ENCODE measurements around the gene KRTAP4-5. TPM values are rescaled to one million over a fixed set of nuclear protein-coding genes. Genes with fewer than 3 reads are reported as not detected.
"Not testable (repeated sequence)": the region's sequence is repeated elsewhere in the genome, so short reads cannot be mapped to it uniquely, and the experiment has no call there.

Gene KRTAP4-5
- total RNA-seq, 2 experiments from 2014 or later: not detected

GRCh38 chr17:41140360-41141131, 9.1 kb downstream of the KRTAP4-5 start, which contains the start of gene KRTAP4-6:
KRTAP4-6 (minus strand) TSS chr17:41140544; CDS start chr17:41140487, 57 bp downstream.
- H3K27ac Mint-ChIP-seq: no peak within 1 kb of the TSS
- H3K4me1 Mint-ChIP-seq (ENCODE audit: low read depth): no peaks in the 10 kb centered on the region
- CTCF ChIA-PET: no interaction called here
- H3K9me3 Mint-ChIP-seq: peaks cover 23% of the 10 kb centered on the region
- DNase-seq: no peak
- no peak within 1 kb of the TSS for H3K4me3 Mint-ChIP-seq
- no peaks in the 10 kb centered on the region for H3K36me3 Mint-ChIP-seq (ENCODE audit: low read depth)
- intact Hi-C loops (cut with micrococcal nuclease): no loop called here
- H3K27me3 Mint-ChIP-seq (ENCODE audit: low read depth): no peaks in the 10 kb centered on the region

GRCh38 chr17:41139865-41140264, 9.8 kb downstream of the KRTAP4-5 start:
- peaks cover 23% of the 10 kb centered on the region for H3K9me3 Mint-ChIP-seq
- intact Hi-C loops (cut with micrococcal nuclease); H3K36me3 Mint-ChIP-seq (ENCODE audit: low read depth); H3K27ac Mint-ChIP-seq; H3K4me3 Mint-ChIP-seq; H3K4me1 Mint-ChIP-seq (ENCODE audit: low read depth); DNase-seq; CTCF ChIA-PET; H3K27me3 Mint-ChIP-seq (ENCODE audit: low read depth): not testable (repeated sequence)

- H3K27ac Mint-ChIP-seq: no peak overlapping the region
- no peak overlapping the region for H3K4me3 Mint-ChIP-seq
- DNase-seq: no peak
- H3K9me3 Mint-ChIP-seq: peaks cover 4% of the 10 kb centered on the region
- intact Hi-C loops (cut with micrococcal nuclease): no loop called here
- no peaks in the 10 kb centered on the region for H3K36me3 Mint-ChIP-seq (ENCODE audit: low read depth)
- CTCF ChIA-PET: interaction anchor here (1.3 kb wide), 1 partner anchor 188 kb away, joined by 3 read pairs; no protein-coding TSS in a partner anchor
- no peaks in the 10 kb centered on the region for H3K27me3 Mint-ChIP-seq (ENCODE audit: low read depth)
- peaks cover 21% of the 10 kb centered on the region for H3K4me1 Mint-ChIP-seq (ENCODE audit: low read depth)
These were observed 15.5 kb downstream of the KRTAP4-5 start for GRCh38 chr17:41133880-41134735.

- Mint-ChIP-seq H3K4me3 (no peak overlapping the region), H3K27ac (no peak overlapping the region), H3K27me3 (ENCODE audit: low read depth) (no peaks in the 10 kb centered on the region), H3K9me3 (peaks cover 1% of the 10 kb centered on the region), H3K4me1 (ENCODE audit: low read depth) (peaks cover 21% of the 10 kb centered on the region), H3K36me3 (ENCODE audit: low read depth) (no peaks in the 10 kb centered on the region)
- no peak for DNase-seq
- CTCF ChIA-PET: no interaction called here
- intact Hi-C loops (cut with micrococcal nuclease): no loop called here
These were observed 17.6 kb downstream of the KRTAP4-5 start for GRCh38 chr17:41131979-41132378.

- intact Hi-C loops (cut with micrococcal nuclease): loop anchor here (10.0 kb wide), 1 partner anchor 367 kb away; no protein-coding TSS in a partner anchor
- CTCF ChIA-PET: no interaction called here
- H3K36me3 Mint-ChIP-seq (ENCODE audit: low read depth): no peaks in the 10 kb centered on the region
- H3K9me3 Mint-ChIP-seq: peaks cover 1% of the 10 kb centered on the region
- no peaks in the 10 kb centered on the region for H3K27me3 Mint-ChIP-seq (ENCODE audit: low read depth)
- H3K4me3 Mint-ChIP-seq: no peak overlapping the region
- no peak for DNase-seq
- peaks cover 46% of the 10 kb centered on the region for H3K4me1 Mint-ChIP-seq (ENCODE audit: low read depth)
- no peak overlapping the region for H3K27ac Mint-ChIP-seq
These were observed 22.3 kb downstream of the KRTAP4-5 start for GRCh38 chr17:41127371-41127770.

GRCh38 chr17:41126412-41126811, 23.2 kb downstream of the KRTAP4-5 start:
- Mint-ChIP-seq H3K4me3 (no peak overlapping the region), H3K36me3 (ENCODE audit: low read depth) (no peaks in the 10 kb centered on the region), H3K4me1 (ENCODE audit: low read depth) (peaks cover 42% of the 10 kb centered on the region), H3K27ac (no peak overlapping the region), H3K27me3 (ENCODE audit: low read depth) (no peaks in the 10 kb centered on the region), H3K9me3 (peaks cover 6% of the 10 kb centered on the region)
- CTCF ChIA-PET: no interaction called here
- DNase-seq: no peak
- intact Hi-C loops (cut with micrococcal nuclease): loop anchor here (10.0 kb wide), 1 partner anchor 368 kb away; no protein-coding TSS in a partner anchor

- peaks cover 6% of the 10 kb centered on the region for H3K9me3 Mint-ChIP-seq
- DNase-seq: no peak
- CTCF ChIA-PET: no interaction called here
- H3K4me3 Mint-ChIP-seq: no peak overlapping the region
- H3K27me3 Mint-ChIP-seq (ENCODE audit: low read depth): no peaks in the 10 kb centered on the region
- no peak overlapping the region for H3K27ac Mint-ChIP-seq
- H3K4me1 Mint-ChIP-seq (ENCODE audit: low read depth): peaks cover 47% of the 10 kb centered on the region
- no peaks in the 10 kb centered on the region for H3K36me3 Mint-ChIP-seq (ENCODE audit: low read depth)
- intact Hi-C loops (cut with micrococcal nuclease): loop anchor here (10.0 kb wide), 1 partner anchor 370 kb away; no protein-coding TSS in a partner anchor
These were observed 24.6 kb downstream of the KRTAP4-5 start for GRCh38 chr17:41125064-41125463.

- H3K36me3 Mint-ChIP-seq (ENCODE audit: low read depth); H3K27ac Mint-ChIP-seq; CTCF ChIA-PET; H3K27me3 Mint-ChIP-seq (ENCODE audit: low read depth); H3K9me3 Mint-ChIP-seq; DNase-seq: not testable (repeated sequence)
- intact Hi-C loops (cut with micrococcal nuclease): loop anchor here (10.0 kb wide), 1 partner anchor 371 kb away; no protein-coding TSS in a partner anchor
- Mint-ChIP-seq H3K4me3 (peak within 1 kb of the TSS; percentile 8), H3K4me1 (ENCODE audit: low read depth) (peaks cover 52% of the 10 kb centered on the region)
These were observed 25.6 kb downstream of the KRTAP4-5 start, which contains the start of gene KRTAP4-12 for GRCh38 chr17:41123991-41124371. KRTAP4-12 (minus strand) TSS chr17:41124182; CDS start chr17:41124122, 60 bp downstream.

- DNase-seq; H3K9me3 Mint-ChIP-seq; CTCF ChIA-PET; H3K36me3 Mint-ChIP-seq (ENCODE audit: low read depth); H3K27ac Mint-ChIP-seq; H3K27me3 Mint-ChIP-seq (ENCODE audit: low read depth): not testable (repeated sequence)
- Mint-ChIP-seq H3K4me3 (peak overlapping the region; percentile 8), H3K4me1 (ENCODE audit: low read depth) (peaks cover 52% of the 10 kb centered on the region)
- intact Hi-C loops (cut with micrococcal nuclease): loop anchor here (10.0 kb wide), 1 partner anchor 371 kb away; no protein-coding TSS in a partner anchor
These were observed 26.2 kb downstream of the KRTAP4-5 start for GRCh38 chr17:41123292-41123990.

- Mint-ChIP-seq H3K36me3 (ENCODE audit: low read depth) (no peaks in the 10 kb centered on the region), H3K4me3 (no peak overlapping the region), H3K4me1 (ENCODE audit: low read depth) (peaks cover 52% of the 10 kb centered on the region), H3K27ac (no peak overlapping the region), H3K9me3 (peaks cover 6% of the 10 kb centered on the region), H3K27me3 (ENCODE audit: low read depth) (no peaks in the 10 kb centered on the region)
- CTCF ChIA-PET: interaction anchor here (1.0 kb wide), 1 partner anchor 9 kb away, joined by 3 read pairs; no protein-coding TSS in a partner anchor
- intact Hi-C loops (cut with micrococcal nuclease): loop anchor here (10.0 kb wide), 1 partner anchor 373 kb away; no protein-coding TSS in a partner anchor
- DNase-seq: no peak
These were observed 27.9 kb downstream of the KRTAP4-5 start for GRCh38 chr17:41121742-41122141.

- H3K36me3 Mint-ChIP-seq (ENCODE audit: low read depth); CTCF ChIA-PET; H3K4me3 Mint-ChIP-seq; H3K9me3 Mint-ChIP-seq; H3K27me3 Mint-ChIP-seq (ENCODE audit: low read depth): not testable (repeated sequence)
- Mint-ChIP-seq H3K4me1 (ENCODE audit: low read depth) (peaks cover 40% of the 10 kb centered on the region), H3K27ac (peak overlapping the region; percentile 50)
- intact Hi-C loops (cut with micrococcal nuclease): loop anchor here (10.0 kb wide), 1 partner anchor 375 kb away; no protein-coding TSS in a partner anchor
- peak; percentile 15 for DNase-seq
These were observed 29.6 kb downstream of the KRTAP4-5 start for GRCh38 chr17:41119696-41120690.
